Large intestine (tissue), 3 donors: ENCODE measurements around the gene ZNF565. TPM values are rescaled to one million over a fixed set of nuclear protein-coding genes. Genes with fewer than 3 reads are reported as not detected.
"Not testable (repeated sequence)": the region's sequence is repeated elsewhere in the genome, so short reads cannot be mapped to it uniquely, and the experiment has no call there.

ENCODE experiments used
- DNase-seq, 2 donors: peaks; one replicate each; pipeline versions ENCODE4 v3.0.0 to v3.0.0-alpha.2; 2013
- H3K27ac ChIP-seq: one replicate; pipeline ENCODE4 v1.5.1; 2013; ENCODE audit warnings: low read length
- H3K27me3 ChIP-seq: 2 replicates; pipeline ENCODE4 v1.6.1; 2013; ENCODE audit warnings: low read length; ENCODE audit not compliant: control insufficient read depth, insufficient read depth
- H3K36me3 ChIP-seq: 2 replicates; pipeline ENCODE4 v1.6.1; 2013; ENCODE audit warnings: low read length; ENCODE audit not compliant: control insufficient read depth, insufficient read depth
- H3K4me1 ChIP-seq: one replicate; pipeline ENCODE4 v1.6.1; 2013; ENCODE audit warnings: low read length; ENCODE audit not compliant: control insufficient read depth, insufficient read depth
- H3K4me3 ChIP-seq: one replicate; pipeline ENCODE4 v1.5.1; 2013; ENCODE audit warnings: low read length
- H3K9me3 ChIP-seq: one replicate; pipeline ENCODE4 v1.6.1; 2013; ENCODE audit warnings: mild to moderate bottlenecking, low read depth, low read length, moderate library complexity; ENCODE audit not compliant: control insufficient read depth
- WGBS: methylation state at CpG from one replicate; pipeline ENCODE4 v1.1.5; 2013; ENCODE audit warnings: low lambda C conversion rate; ENCODE audit not compliant: insufficient coverage; 5-methylcytosine and 5-hydroxymethylcytosine counted together
- polyA plus RNA-seq: library from polyadenylated mRNA; unstranded; fragments of 120-200 nt; gene quantifications from one replicate; pipeline ENCODE4 v1.2.1, GENCODE V29; 2013

Gene ZNF565
- polyA plus RNA-seq, 1 donor = 5.3 TPM

GRCh38 chr19:36246006-36246481 is 31.6 kb upstream of the ZNF565 start:
- WGBS = no CpG with 5 or more reads among the region's 29 CpGs
- peaks cover 5% of the 10 kb centered on the region for H3K4me1 ChIP-seq
- no peak overlapping the region for H3K27ac ChIP-seq
- H3K27me3 ChIP-seq = peaks cover 29% of the 10 kb centered on the region
- no peaks in the 10 kb centered on the region for H3K36me3 ChIP-seq
- H3K4me3 ChIP-seq = peak overlapping the region; percentile 23
- no peak for DNase-seq
- H3K9me3 ChIP-seq = peaks cover 12% of the 10 kb centered on the region

GRCh38 chr19:36245210-36246005 is 30.9 kb upstream of the ZNF565 start:
- peak overlapping the region; percentile 23 for H3K4me3 ChIP-seq
- DNase-seq = no peak
- no peaks in the 10 kb centered on the region for H3K36me3 ChIP-seq
- peaks cover 15% of the 10 kb centered on the region for H3K9me3 ChIP-seq
- no CpG with 5 or more reads among the region's 63 CpGs for WGBS
- peaks cover 5% of the 10 kb centered on the region for H3K4me1 ChIP-seq
- H3K27me3 ChIP-seq = peaks cover 29% of the 10 kb centered on the region
- no peak overlapping the region for H3K27ac ChIP-seq

- Histone ChIP-seq H3K4me3 (no peak overlapping the region), H3K36me3 (peaks cover 3% of the 10 kb centered on the region), H3K27me3 (peaks cover 29% of the 10 kb centered on the region), H3K9me3 (peaks cover 23% of the 10 kb centered on the region), H3K4me1 (peaks cover 5% of the 10 kb centered on the region), H3K27ac (no peak overlapping the region)
- no CpG with 5 or more reads among the region's 11 CpGs for WGBS
- DNase-seq = no peak
These were observed 29.6 kb upstream of the ZNF565 start for GRCh38 chr19:36244066-36244465.

DNA sequence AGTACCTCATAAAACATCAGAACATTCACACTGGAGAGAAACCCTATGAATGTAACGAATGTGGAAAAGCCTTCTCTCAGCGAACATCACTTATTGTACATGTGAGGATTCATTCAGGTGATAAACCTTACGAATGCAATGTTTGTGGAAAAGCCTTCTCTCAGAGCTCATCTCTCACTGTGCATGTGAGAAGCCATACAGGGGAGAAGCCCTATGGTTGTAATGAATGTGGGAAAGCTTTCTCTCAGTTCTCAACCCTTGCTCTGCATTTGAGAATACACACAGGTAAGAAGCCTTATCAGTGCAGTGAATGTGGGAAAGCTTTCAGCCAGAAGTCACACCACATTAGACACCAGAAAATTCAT is 22.5 kb upstream of the ZNF565 start:
- H3K27ac ChIP-seq = no peak overlapping the region
- no peak for DNase-seq
- WGBS = no CpG with 5 or more reads among the region's 3 CpGs
- H3K9me3 ChIP-seq = peaks cover 51% of the 10 kb centered on the region
- no peaks in the 10 kb centered on the region for H3K27me3 ChIP-seq
- H3K4me1 ChIP-seq = no peaks in the 10 kb centered on the region
- H3K36me3 ChIP-seq = peaks cover 53% of the 10 kb centered on the region
- no peak overlapping the region for H3K4me3 ChIP-seq

DNA sequence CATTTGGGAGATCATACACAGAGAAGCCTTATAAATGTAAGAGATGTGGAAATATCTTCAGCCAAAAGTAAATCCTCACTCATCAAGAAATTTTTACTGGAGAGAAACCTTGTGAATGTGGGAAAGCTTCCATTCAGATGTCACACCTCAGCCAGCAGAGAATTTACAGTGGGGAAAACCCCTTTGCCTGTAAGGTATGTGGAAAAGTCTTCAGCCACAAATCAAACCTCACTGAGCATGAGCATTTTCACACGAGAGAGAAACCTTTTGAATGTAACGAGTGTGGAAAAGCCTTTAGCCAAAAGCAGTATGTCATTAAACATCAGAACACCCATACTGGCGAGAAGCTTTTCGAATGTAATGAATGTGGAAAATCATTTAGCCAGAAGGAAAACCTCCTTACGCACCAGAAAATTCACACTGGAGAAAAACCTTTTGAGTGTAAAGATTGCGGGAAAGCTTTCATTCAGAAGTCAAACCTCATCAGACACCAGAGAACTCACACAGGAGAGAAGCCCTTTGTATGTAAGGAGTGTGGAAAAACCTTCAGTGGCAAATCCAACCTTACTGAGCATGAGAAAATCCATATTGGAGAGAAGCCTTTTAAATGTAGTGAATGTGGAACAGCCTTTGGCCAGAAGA is 22.0 kb upstream of the ZNF565 start:
- Histone ChIP-seq H3K9me3 (peaks cover 56% of the 10 kb centered on the region), H3K4me1 (no peaks in the 10 kb centered on the region), H3K36me3 (peaks cover 56% of the 10 kb centered on the region), H3K27me3 (no peaks in the 10 kb centered on the region), H3K4me3 (no peak overlapping the region), H3K27ac (no peak overlapping the region)
- DNase-seq = no peak
- 100% methylated on average over 1 of the region's 6 CpGs for WGBS

DNA sequence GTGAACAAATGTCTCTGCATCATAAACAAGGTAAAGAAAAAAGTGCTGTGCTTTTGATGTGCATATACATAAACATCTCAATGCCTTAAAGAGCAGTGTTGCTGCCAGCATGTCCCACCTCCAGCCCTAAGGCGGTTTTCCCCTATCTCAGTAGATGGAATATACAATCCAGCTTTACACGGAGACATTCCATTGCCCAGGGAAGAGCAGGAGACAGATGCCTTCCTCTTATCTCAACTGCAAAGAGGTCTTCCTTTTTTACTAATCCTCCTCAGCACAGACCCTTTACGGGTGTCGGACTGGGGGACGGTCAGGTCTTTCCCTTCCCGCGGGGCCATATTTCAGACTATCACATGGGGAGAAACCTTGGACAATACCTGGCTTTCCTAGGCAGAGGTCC is 19.2 kb upstream of the ZNF565 start:
- peaks cover 78% of the 10 kb centered on the region for H3K36me3 ChIP-seq
- H3K9me3 ChIP-seq = peaks cover 43% of the 10 kb centered on the region
- H3K27me3 ChIP-seq, DNase-seq, H3K4me3 ChIP-seq, H3K27ac ChIP-seq, H3K4me1 ChIP-seq: not testable (repeated sequence)
- no CpG with 5 or more reads among the region's 7 CpGs for WGBS

DNA sequence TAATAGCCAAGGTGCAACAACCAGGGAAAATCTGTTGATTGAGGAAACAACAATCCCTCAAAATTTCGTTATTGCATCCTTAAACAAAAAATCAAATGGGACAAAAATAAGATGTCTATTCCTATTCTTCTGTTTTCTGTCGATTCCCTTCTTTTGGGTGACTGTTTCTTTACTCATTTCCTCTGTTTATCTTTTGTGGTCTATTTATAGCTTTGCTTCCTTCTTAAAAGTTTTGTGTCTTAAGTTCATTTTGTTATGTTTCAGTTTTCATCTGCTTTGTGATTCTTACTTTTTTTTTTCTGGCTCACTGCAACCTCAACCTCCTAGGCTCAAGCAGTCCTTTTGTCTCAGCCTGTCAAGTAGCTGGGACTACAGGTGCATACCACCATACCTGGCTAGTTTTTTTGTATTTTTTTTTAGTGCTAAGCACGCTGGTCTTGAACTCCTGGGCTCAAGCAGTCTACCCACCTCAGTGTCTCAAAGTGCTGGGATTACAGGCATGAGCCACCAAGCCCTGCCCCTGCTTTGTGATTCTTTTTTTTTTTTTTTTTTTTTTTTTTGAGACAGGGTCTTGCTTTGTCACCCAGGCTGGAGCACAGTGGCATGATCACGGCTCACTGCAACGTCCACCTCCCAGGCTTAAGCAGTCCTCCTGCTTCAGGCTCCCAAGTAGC is 10.9 kb upstream of the ZNF565 start:
- H3K36me3 ChIP-seq = peaks cover 66% of the 10 kb centered on the region
- WGBS = 70% methylated on average over 2 of the region's 5 CpGs
- no peak for DNase-seq
- no peak overlapping the region for H3K27ac ChIP-seq
- H3K27me3 ChIP-seq = no peaks in the 10 kb centered on the region
- peaks cover 36% of the 10 kb centered on the region for H3K9me3 ChIP-seq
- H3K4me1 ChIP-seq = no peaks in the 10 kb centered on the region
- no peak overlapping the region for H3K4me3 ChIP-seq

- Histone ChIP-seq H3K27me3 (no peaks in the 10 kb centered on the region), H3K9me3 (peaks cover 33% of the 10 kb centered on the region), H3K4me3 (no peak overlapping the region), H3K27ac (no peak overlapping the region), H3K4me1 (no peaks in the 10 kb centered on the region), H3K36me3 (peaks cover 47% of the 10 kb centered on the region)
- WGBS = 93% methylated on average over 3 of the region's 4 CpGs
- no peak for DNase-seq
These were observed 8.0 kb upstream of the ZNF565 start for GRCh38 chr19:36222503-36222902.

DNA sequence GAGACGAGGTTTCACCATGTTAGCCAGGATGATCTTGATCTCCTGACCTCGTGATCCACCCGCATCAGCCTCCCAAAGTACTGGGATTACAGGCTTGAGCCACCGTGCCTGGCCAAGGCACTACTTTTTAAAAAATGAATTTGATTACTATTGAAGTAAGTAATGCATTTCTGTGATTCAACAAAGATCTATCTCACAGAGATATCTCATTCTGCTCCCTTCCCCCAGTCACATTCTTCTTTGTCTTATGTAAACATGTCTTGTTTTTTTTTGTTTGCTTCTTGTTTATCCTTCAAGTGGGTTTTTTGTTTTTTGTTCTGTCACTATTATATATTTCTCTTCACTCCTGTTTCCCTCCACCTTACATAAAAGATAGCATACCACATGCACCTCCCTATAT is 7.0 kb upstream of the ZNF565 start:
- peaks cover 39% of the 10 kb centered on the region for H3K36me3 ChIP-seq
- H3K4me1 ChIP-seq = no peaks in the 10 kb centered on the region
- H3K9me3 ChIP-seq = peaks cover 29% of the 10 kb centered on the region
- H3K27me3 ChIP-seq = no peaks in the 10 kb centered on the region
- no peak overlapping the region for H3K27ac ChIP-seq
- no peak for DNase-seq
- no peak overlapping the region for H3K4me3 ChIP-seq
- WGBS = 100% methylated on average over 1 of the region's 4 CpGs

GRCh38 chr19:36215276-36216123 is 1.0 kb upstream of the ZNF565 start:
- H3K36me3 ChIP-seq = peaks cover 5% of the 10 kb centered on the region
- H3K9me3 ChIP-seq = peaks cover 5% of the 10 kb centered on the region
- no peaks in the 10 kb centered on the region for H3K27me3 ChIP-seq
- H3K4me3 ChIP-seq = peak overlapping the region; percentile 77
- H3K4me1 ChIP-seq = no peaks in the 10 kb centered on the region
- DNase-seq = peak in 1 of 2 donors; percentile 39
- peak overlapping the region; percentile 90 for H3K27ac ChIP-seq
- 0% methylated on average over 4 of the region's 27 CpGs for WGBS
